SKM-1 treated with dmso at 0.1 percent for 144 hours (cell line): ENCODE results near the gene KDM1A.
"Not testable (repeated sequence)": the region's sequence is repeated elsewhere in the genome, so short reads cannot be mapped to it uniquely, and the experiment has no call there.

ENCODE experiments used
- DNase-seq: peaks from one replicate; lab custom pipeline; 2025; ENCODE audit not compliant: unreplicated experiment; lab: John Stamatoyannopoulos, UW

KDM1A gene

GRCh38 chr1:23010025-23010424 is 9.2 kb upstream of the KDM1A start:
- not testable (repeated sequence) for DNase-seq

GRCh38 chr1:23013657-23014056 is 5.6 kb upstream of the KDM1A start:
- DNase-seq: peak; percentile 67

- DNase-seq: no peak
Observed at GRCh38 chr1:23018661-23019093, 591 bp upstream of the KDM1A start.

- DNase-seq: no peak
Observed at GRCh38 chr1:23019863-23020625, 776 bp downstream of the KDM1A start.

- DNase-seq: no peak
Observed at GRCh38 chr1:23020706-23021405, 1.6 kb downstream of the KDM1A start.

- DNase-seq: no peak
Observed at GRCh38 chr1:23021834-23022233, 2.6 kb downstream of the KDM1A start.

- DNase-seq: no peak
Observed at GRCh38 chr1:23023174-23023845, 4.0 kb downstream of the KDM1A start.

GRCh38 chr1:23026568-23026967 is 7.3 kb downstream of the KDM1A start:
- DNase-seq: no peak

GRCh38 chr1:23027352-23027907 is 8.2 kb downstream of the KDM1A start:
- no peak for DNase-seq

GRCh38 chr1:23029337-23029736 is 10.1 kb downstream of the KDM1A start:
- peak; percentile 46 for DNase-seq

- no peak for DNase-seq
Observed at GRCh38 chr1:23035823-23036452, 16.7 kb downstream of the KDM1A start.

- no peak for DNase-seq
Observed at GRCh38 chr1:23037081-23037740, 17.9 kb downstream of the KDM1A start.

GRCh38 chr1:23039308-23039826 is 20.1 kb downstream of the KDM1A start:
- no peak for DNase-seq

GRCh38 chr1:23040509-23040908 is 21.2 kb downstream of the KDM1A start:
- no peak for DNase-seq

- DNase-seq: no peak
Observed at GRCh38 chr1:23044035-23044434, 24.8 kb downstream of the KDM1A start.

GRCh38 chr1:23050201-23050600 is 30.9 kb downstream of the KDM1A start:
- no peak for DNase-seq

- no peak for DNase-seq
Observed at GRCh38 chr1:23051290-23051909, 32.1 kb downstream of the KDM1A start.

GRCh38 chr1:23057301-23057700 is 38.0 kb downstream of the KDM1A start:
- no peak for DNase-seq

- DNase-seq: no peak
Observed at GRCh38 chr1:23062271-23062670, 43.0 kb downstream of the KDM1A start.

GRCh38 chr1:23065385-23065784 is 46.1 kb downstream of the KDM1A start:
- DNase-seq: no peak
